ENCODE results near the gene MORF4L2.
"Not testable (repeated sequence)": the region's sequence is repeated elsewhere in the genome, so short reads cannot be mapped to it uniquely, and the experiment has no call there.

DNA sequence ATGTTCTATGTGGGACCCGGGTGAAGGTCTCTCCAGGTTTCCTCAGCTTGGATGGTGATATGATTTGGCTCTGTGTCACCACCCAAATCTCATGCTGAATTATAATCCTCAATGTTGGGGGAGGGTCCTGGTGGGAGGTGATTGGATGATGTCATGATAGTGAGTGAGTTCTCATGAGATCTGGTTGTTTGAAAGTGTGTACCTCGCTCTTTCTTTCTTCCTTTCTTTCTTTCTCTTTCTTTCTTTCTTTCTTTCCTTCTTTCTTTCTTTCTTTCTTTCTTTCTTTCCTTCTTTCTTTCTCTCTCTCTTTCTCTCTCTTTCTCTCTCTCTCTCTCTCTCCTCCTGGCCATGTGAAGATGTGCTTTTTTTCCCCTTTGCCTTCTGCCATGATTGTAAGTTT is 27.0 kb downstream of the MORF4L2 start:
- TF ChIP-seq, protein P1, sequence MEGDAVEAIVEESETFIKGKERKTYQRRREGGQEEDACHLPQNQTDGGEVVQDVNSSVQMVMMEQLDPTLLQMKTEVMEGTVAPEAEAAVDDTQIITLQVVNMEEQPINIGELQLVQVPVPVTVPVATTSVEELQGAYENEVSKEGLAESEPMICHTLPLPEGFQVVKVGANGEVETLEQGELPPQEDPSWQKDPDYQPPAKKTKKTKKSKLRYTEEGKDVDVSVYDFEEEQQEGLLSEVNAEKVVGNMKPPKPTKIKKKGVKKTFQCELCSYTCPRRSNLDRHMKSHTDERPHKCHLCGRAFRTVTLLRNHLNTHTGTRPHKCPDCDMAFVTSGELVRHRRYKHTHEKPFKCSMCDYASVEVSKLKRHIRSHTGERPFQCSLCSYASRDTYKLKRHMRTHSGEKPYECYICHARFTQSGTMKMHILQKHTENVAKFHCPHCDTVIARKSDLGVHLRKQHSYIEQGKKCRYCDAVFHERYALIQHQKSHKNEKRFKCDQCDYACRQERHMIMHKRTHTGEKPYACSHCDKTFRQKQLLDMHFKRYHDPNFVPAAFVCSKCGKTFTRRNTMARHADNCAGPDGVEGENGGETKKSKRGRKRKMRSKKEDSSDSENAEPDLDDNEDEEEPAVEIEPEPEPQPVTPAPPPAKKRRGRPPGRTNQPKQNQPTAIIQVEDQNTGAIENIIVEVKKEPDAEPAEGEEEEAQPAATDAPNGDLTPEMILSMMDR (IDR thresholded peaks at IDR 0.05) = not testable (repeated sequence)
- not testable (repeated sequence) for TF ChIP-seq POLR2A (IDR thresholded peaks at IDR 0.05)
